ENCODE measurements around the gene ARHGEF37. TPM values are rescaled to one million over a fixed set of nuclear protein-coding genes. Genes with fewer than 3 reads are reported as not detected.

ARHGEF37 gene
- total and polyA plus RNA-seq, 4 donors: 0.71 to 6.1 (median 2.7) TPM

DNA sequence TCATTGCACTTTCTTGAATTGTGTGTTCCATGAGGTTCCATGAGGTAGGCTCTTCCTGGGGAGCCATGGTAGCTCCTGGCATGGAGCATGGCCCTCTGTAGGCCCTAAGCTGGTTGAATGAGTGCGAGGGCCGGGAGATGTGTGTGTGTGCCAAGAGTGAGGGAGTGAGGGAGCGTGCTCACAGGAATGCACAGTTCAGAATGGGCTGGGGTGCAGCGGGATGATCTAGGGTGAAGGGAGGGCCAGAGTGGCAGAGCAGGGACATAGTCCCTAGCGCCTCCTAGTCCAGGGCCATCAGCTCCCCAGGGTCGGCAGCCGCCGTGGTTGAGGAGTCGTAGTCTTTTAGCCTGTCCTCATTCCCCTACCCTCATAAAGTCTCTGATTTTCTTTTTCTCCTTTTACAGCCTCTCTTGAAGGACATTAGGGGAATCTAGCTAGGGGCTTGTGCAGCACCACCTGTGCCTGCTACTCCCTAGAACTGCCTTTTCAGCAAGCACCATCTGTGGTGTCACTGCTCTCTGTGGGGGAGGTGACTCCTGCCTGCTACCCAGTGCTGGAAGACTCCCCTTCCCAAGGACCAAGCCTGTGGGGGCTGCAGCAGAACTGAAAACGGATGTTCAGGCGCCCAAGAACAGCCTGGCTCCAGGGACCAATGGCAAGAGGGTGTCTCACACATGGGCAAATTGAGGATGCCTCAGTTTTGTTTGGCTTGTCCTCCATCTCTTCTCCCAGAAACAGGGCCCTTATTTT is 83.5 kb downstream of the ARHGEF37 start:
- no peaks in the 10 kb centered on the region for H3K27me3 ChIP-seq (ENCODE audit: control insufficient read depth in 4 of 4, insufficient read depth in 4 of 4, low read length in 3 of 4)
- TF ChIP-seq YY1 (IDR thresholded peaks at IDR 0.05): no peak
- TF ChIP-seq NR2F2 (IDR thresholded peaks at IDR 0.05): no peak
- TF ChIP-seq RXRA (IDR thresholded peaks at IDR 0.05): no peak
- TF ChIP-seq RAD21 (IDR thresholded peaks at IDR 0.05): no peak
- TF ChIP-seq SP1 (IDR thresholded peaks at IDR 0.05): no peak
- TF ChIP-seq EGR1 (IDR thresholded peaks at IDR 0.05; ENCODE audit: low read depth in 2 of 2): no peak
- no peak for TF ChIP-seq FOXA2 (IDR thresholded peaks at IDR 0.05)
- TF ChIP-seq, protein P1, sequence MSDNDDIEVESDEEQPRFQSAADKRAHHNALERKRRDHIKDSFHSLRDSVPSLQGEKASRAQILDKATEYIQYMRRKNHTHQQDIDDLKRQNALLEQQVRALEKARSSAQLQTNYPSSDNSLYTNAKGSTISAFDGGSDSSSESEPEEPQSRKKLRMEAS (IDR thresholded peaks at IDR 0.05): no peak
- TF ChIP-seq, protein P2, sequence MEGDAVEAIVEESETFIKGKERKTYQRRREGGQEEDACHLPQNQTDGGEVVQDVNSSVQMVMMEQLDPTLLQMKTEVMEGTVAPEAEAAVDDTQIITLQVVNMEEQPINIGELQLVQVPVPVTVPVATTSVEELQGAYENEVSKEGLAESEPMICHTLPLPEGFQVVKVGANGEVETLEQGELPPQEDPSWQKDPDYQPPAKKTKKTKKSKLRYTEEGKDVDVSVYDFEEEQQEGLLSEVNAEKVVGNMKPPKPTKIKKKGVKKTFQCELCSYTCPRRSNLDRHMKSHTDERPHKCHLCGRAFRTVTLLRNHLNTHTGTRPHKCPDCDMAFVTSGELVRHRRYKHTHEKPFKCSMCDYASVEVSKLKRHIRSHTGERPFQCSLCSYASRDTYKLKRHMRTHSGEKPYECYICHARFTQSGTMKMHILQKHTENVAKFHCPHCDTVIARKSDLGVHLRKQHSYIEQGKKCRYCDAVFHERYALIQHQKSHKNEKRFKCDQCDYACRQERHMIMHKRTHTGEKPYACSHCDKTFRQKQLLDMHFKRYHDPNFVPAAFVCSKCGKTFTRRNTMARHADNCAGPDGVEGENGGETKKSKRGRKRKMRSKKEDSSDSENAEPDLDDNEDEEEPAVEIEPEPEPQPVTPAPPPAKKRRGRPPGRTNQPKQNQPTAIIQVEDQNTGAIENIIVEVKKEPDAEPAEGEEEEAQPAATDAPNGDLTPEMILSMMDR (IDR thresholded peaks at IDR 0.05; ENCODE audit: low read depth, low read length, missing input control): no peak
- TF ChIP-seq HNF4A (conservative IDR thresholded peaks at IDR 0.05): no peak
- TF ChIP-seq, protein P3, sequence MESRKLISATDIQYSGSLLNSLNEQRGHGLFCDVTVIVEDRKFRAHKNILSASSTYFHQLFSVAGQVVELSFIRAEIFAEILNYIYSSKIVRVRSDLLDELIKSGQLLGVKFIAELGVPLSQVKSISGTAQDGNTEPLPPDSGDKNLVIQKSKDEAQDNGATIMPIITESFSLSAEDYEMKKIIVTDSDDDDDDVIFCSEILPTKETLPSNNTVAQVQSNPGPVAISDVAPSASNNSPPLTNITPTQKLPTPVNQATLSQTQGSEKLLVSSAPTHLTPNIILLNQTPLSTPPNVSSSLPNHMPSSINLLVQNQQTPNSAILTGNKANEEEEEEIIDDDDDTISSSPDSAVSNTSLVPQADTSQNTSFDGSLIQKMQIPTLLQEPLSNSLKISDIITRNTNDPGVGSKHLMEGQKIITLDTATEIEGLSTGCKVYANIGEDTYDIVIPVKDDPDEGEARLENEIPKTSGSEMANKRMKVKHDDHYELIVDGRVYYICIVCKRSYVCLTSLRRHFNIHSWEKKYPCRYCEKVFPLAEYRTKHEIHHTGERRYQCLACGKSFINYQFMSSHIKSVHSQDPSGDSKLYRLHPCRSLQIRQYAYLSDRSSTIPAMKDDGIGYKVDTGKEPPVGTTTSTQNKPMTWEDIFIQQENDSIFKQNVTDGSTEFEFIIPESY (IDR thresholded peaks at IDR 0.05): no peak
- TF ChIP-seq, protein P4, sequence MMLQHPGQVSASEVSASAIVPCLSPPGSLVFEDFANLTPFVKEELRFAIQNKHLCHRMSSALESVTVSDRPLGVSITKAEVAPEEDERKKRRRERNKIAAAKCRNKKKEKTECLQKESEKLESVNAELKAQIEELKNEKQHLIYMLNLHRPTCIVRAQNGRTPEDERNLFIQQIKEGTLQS (IDR thresholded peaks at IDR 0.05): no peak
- TF ChIP-seq TAF1 (conservative IDR thresholded peaks at IDR 0.05): no peak
- TF ChIP-seq GABPA (IDR thresholded peaks at IDR 0.05 in 1 of 2, conservative IDR thresholded peaks at IDR 0.05 in 1 of 2): no peak
- TF ChIP-seq, protein P5, sequence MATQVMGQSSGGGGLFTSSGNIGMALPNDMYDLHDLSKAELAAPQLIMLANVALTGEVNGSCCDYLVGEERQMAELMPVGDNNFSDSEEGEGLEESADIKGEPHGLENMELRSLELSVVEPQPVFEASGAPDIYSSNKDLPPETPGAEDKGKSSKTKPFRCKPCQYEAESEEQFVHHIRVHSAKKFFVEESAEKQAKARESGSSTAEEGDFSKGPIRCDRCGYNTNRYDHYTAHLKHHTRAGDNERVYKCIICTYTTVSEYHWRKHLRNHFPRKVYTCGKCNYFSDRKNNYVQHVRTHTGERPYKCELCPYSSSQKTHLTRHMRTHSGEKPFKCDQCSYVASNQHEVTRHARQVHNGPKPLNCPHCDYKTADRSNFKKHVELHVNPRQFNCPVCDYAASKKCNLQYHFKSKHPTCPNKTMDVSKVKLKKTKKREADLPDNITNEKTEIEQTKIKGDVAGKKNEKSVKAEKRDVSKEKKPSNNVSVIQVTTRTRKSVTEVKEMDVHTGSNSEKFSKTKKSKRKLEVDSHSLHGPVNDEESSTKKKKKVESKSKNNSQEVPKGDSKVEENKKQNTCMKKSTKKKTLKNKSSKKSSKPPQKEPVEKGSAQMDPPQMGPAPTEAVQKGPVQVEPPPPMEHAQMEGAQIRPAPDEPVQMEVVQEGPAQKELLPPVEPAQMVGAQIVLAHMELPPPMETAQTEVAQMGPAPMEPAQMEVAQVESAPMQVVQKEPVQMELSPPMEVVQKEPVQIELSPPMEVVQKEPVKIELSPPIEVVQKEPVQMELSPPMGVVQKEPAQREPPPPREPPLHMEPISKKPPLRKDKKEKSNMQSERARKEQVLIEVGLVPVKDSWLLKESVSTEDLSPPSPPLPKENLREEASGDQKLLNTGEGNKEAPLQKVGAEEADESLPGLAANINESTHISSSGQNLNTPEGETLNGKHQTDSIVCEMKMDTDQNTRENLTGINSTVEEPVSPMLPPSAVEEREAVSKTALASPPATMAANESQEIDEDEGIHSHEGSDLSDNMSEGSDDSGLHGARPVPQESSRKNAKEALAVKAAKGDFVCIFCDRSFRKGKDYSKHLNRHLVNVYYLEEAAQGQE (IDR thresholded peaks at IDR 0.05): no peak
- no peak for TF ChIP-seq JUND (IDR thresholded peaks at IDR 0.05)
- TF ChIP-seq HNF4G (IDR thresholded peaks at IDR 0.05): no peak
- TF ChIP-seq FOXA1 (IDR thresholded peaks at IDR 0.05): no peak
- no peak overlapping the region for H3K27ac ChIP-seq (ENCODE audit: low read depth in 1 of 2, low read length in 2 of 2)
- no peak for DNase-seq (ENCODE audit: low spot score)
- no peaks in the 10 kb centered on the region for H3K36me3 ChIP-seq (ENCODE audit: control insufficient read depth in 4 of 4, insufficient read depth in 3 of 4, low read depth in 1 of 4, low read length in 3 of 4)
- H3K9me3 ChIP-seq (ENCODE audit: control insufficient read depth in 4 of 4, low read length in 3 of 4): no peaks in the 10 kb centered on the region
- no peak overlapping the region for H3K9ac ChIP-seq (ENCODE audit: low read depth in 1 of 2, low read length in 2 of 2)
- no peak overlapping the region for H3K4me3 ChIP-seq (ENCODE audit: low read depth in 1 of 3, low read length in 3 of 3)
- peaks cover 0 to 8% (median 2%) of the 10 kb centered on the region in 4 donors for H3K4me1 ChIP-seq (ENCODE audit: control insufficient read depth in 4 of 4, insufficient read depth in 4 of 4, low read length in 3 of 4)
- WGBS: 94% methylated on average over 11 of the region's 11 CpGs

All from liver (tissue), 9 donors.